Neural progenitor cell (in vitro differentiated cells): ENCODE measurements around the gene MTMR11. TPM values are rescaled to one million over a fixed set of nuclear protein-coding genes. Genes with fewer than 3 reads are reported as not detected.
A peak's percentile ranks its signal among the peaks of the same experiment; 100 is the strongest.

Experiments
- DNase-seq: peaks from one replicate; pipeline ENCODE4 v3.0.0-alpha.2; 2016; ENCODE audit warnings: low spot score
- H2AFZ ChIP-seq: fragments of 200-600 bp; sonication (generic); replicated peaks from 2 replicates; pipeline ENCODE4 v1.6.1; 2016; ENCODE audit warnings: antibody characterized with exemption
- H3F3A ChIP-seq: fragments of 200-600 bp; sonication (generic); 2 replicates; pipeline ENCODE4 v1.6.1; 2016; ENCODE audit warnings: antibody characterized with exemption, low read depth
- H3K27ac ChIP-seq: fragments of 200-600 bp; sonication (generic); 2 replicates; pipeline ENCODE4 v1.5.1; 2016; ENCODE audit warnings: mild to moderate bottlenecking
- H3K27me3 ChIP-seq: fragments of 200-600 bp; sonication (generic); 2 replicates; pipeline ENCODE4 v1.6.1; 2016; ENCODE audit warnings: mild to moderate bottlenecking, moderate library complexity
- H3K36me3 ChIP-seq: fragments of 200-600 bp; sonication (generic); 2 replicates; pipeline ENCODE4 v1.5.1; 2016
- H3K4me1 ChIP-seq: fragments of 200-600 bp; sonication (generic); 2 replicates; pipeline ENCODE4 v1.6.1; 2016; ENCODE audit warnings: mixed run types
- H3K4me2 ChIP-seq: fragments of 200-600 bp; sonication (generic); 2 replicates; pipeline ENCODE4 v1.6.1; 2016
- H3K4me3 ChIP-seq: fragments of 200-600 bp; sonication (generic); 2 replicates; pipeline ENCODE4 v1.5.1; 2016
- H3K79me2 ChIP-seq: fragments of 200-600 bp; sonication (generic); 2 replicates; pipeline ENCODE4 v1.6.1; 2016; ENCODE audit warnings: low read depth
- H3K9ac ChIP-seq: fragments of 200-600 bp; sonication (generic); 2 replicates; pipeline ENCODE4 v1.6.1; 2016
- H3K9me3 ChIP-seq: fragments of 200-600 bp; sonication (generic); 2 replicates; pipeline ENCODE4 v1.5.1; 2016; ENCODE audit warnings: low read depth
- H4K20me1 ChIP-seq: fragments of 200-600 bp; sonication (generic); 2 replicates; pipeline ENCODE4 v1.6.1; 2016; ENCODE audit warnings: low read depth
- H3K27ac Mint-ChIP-seq: 3 replicates; pipeline ENCODE4 v1.8.0; 2021; ENCODE audit warnings: mixed read lengths
- H3K27me3 Mint-ChIP-seq: 2 replicates; pipeline ENCODE4 v1.8.0; 2022; ENCODE audit warnings: low read depth, mild to moderate bottlenecking, inconsistent platforms, moderate library complexity, mixed read lengths; ENCODE audit not compliant: insufficient read depth
- H3K36me3 Mint-ChIP-seq: 3 replicates; pipeline ENCODE4 v1.8.0; 2021; ENCODE audit warnings: mixed read lengths
- H3K4me1 Mint-ChIP-seq: 3 replicates; pipeline ENCODE4 v1.8.0; 2021; ENCODE audit warnings: mixed read lengths
- H3K4me3 Mint-ChIP-seq: 3 replicates; pipeline ENCODE4 v1.8.0; 2021; ENCODE audit warnings: mild to moderate bottlenecking, moderate library complexity, mixed read lengths
- H3K9me3 Mint-ChIP-seq: 3 replicates; pipeline ENCODE4 v1.8.0; 2020; ENCODE audit warnings: mixed read lengths
- EZH2 ChIP-seq: fragments of 200-600 bp; sonication (generic); IDR thresholded peaks from 2 replicates; pipeline ENCODE4 v1.6.1; 2017; ENCODE audit warnings: antibody characterized with exemption, mild to moderate bottlenecking, moderate library complexity
- EZH2phosphoT487 ChIP-seq: fragments of 200-600 bp; sonication (generic); IDR thresholded peaks from 2 replicates; pipeline ENCODE4 v1.6.1; 2017; ENCODE audit warnings: antibody characterized with exemption
- total RNA-seq: library from RNA; depleted of rRNA; stranded (reverse); fragments of >200 nt; gene quantifications from 2 replicates; pipeline ENCODE4 v1.2.3, GENCODE V29; 2015; ENCODE audit warnings: low replicate concordance
- TF ChIP-seq, protein P1 (sequence below): fragments of 200-600 bp; sonication (generic); IDR thresholded peaks from 2 replicates; pipeline ENCODE4 v1.5.1; 2017; ENCODE audit warnings: antibody characterized with exemption, mild to moderate bottlenecking

Gene MTMR11
- total RNA-seq, 1 donor from 2014 or later = 11.3 TPM

- H3K4me1 ChIP-seq = no peaks in the 10 kb centered on the region
- Mint-ChIP-seq H3K27me3 (no peaks in the 10 kb centered on the region), H3K4me3 (no peak overlapping the region), H3K27ac (no peak overlapping the region), H3K4me1 (peaks cover 2% of the 10 kb centered on the region), H3K36me3 (peaks cover 37% of the 10 kb centered on the region), H3K9me3 (peaks cover 11% of the 10 kb centered on the region)
- H4K20me1 ChIP-seq = no peaks in the 10 kb centered on the region
- no peak overlapping the region for H3K4me3 ChIP-seq
- H3F3A ChIP-seq = peaks cover 3% of the 10 kb centered on the region
- no peaks in the 10 kb centered on the region for H3K9me3 ChIP-seq
- no peaks in the 10 kb centered on the region for H3K27me3 ChIP-seq
- no peak overlapping the region for H3K9ac ChIP-seq
- no peaks in the 10 kb centered on the region for H3K79me2 ChIP-seq
- H3K4me2 ChIP-seq = no peak overlapping the region
- H3K36me3 ChIP-seq = no peaks in the 10 kb centered on the region
- TF ChIP-seq EZH2phosphoT487 (no peak), EZH2 (no peak)
- TF ChIP-seq, protein P1, sequence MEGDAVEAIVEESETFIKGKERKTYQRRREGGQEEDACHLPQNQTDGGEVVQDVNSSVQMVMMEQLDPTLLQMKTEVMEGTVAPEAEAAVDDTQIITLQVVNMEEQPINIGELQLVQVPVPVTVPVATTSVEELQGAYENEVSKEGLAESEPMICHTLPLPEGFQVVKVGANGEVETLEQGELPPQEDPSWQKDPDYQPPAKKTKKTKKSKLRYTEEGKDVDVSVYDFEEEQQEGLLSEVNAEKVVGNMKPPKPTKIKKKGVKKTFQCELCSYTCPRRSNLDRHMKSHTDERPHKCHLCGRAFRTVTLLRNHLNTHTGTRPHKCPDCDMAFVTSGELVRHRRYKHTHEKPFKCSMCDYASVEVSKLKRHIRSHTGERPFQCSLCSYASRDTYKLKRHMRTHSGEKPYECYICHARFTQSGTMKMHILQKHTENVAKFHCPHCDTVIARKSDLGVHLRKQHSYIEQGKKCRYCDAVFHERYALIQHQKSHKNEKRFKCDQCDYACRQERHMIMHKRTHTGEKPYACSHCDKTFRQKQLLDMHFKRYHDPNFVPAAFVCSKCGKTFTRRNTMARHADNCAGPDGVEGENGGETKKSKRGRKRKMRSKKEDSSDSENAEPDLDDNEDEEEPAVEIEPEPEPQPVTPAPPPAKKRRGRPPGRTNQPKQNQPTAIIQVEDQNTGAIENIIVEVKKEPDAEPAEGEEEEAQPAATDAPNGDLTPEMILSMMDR = no peak
- H2AFZ ChIP-seq = no peak overlapping the region
- no peak for DNase-seq
- H3K27ac ChIP-seq = no peak overlapping the region
Measured at GRCh38 chr1:149949911-149950310, 13.2 kb upstream of the MTMR11 start.

DNA sequence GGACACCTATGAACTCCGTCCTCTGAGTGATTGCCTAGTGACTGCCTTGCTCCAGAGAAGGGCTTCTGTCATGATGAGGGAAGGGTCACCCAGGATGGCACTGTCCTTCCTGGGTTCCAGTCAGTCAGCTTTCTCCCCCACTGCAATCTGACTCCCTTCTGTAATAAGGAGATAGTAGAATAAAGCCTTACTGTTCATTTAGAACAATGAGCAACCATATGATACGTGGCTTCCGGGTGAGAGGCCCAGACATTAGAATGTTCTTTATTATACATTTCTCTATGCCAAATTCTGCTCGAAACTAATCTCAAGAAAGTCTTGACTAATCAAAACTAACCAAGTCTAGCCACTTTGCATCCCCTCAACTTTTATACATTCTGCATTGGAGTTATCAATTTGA, 8.5 kb upstream of the MTMR11 start:
- H3K27me3 ChIP-seq = no peaks in the 10 kb centered on the region
- H3K27ac ChIP-seq = no peak overlapping the region
- no peak overlapping the region for H3K4me2 ChIP-seq
- Mint-ChIP-seq H3K27me3 (peaks cover 3% of the 10 kb centered on the region), H3K4me1 (peaks cover 10% of the 10 kb centered on the region), H3K36me3 (peaks cover 25% of the 10 kb centered on the region), H3K27ac (no peak overlapping the region), H3K4me3 (no peak overlapping the region), H3K9me3 (no peaks in the 10 kb centered on the region)
- no peak for DNase-seq
- H3K9me3 ChIP-seq = no peaks in the 10 kb centered on the region
- H3K36me3 ChIP-seq = no peaks in the 10 kb centered on the region
- no peak overlapping the region for H3K9ac ChIP-seq
- H4K20me1 ChIP-seq = no peaks in the 10 kb centered on the region
- H3K4me3 ChIP-seq = no peak overlapping the region
- H2AFZ ChIP-seq = no peak overlapping the region
- TF ChIP-seq EZH2phosphoT487 (no peak), EZH2 (no peak)
- TF ChIP-seq, protein P1 = no peak
- H3K79me2 ChIP-seq = no peaks in the 10 kb centered on the region
- peaks cover 14% of the 10 kb centered on the region for H3F3A ChIP-seq
- H3K4me1 ChIP-seq = peaks cover 4% of the 10 kb centered on the region

- Histone ChIP-seq H3K27me3 (no peaks in the 10 kb centered on the region), H3K27ac (peak overlapping the region; percentile 66), H3K9ac (no peak overlapping the region), H3K4me3 (no peak overlapping the region), H3K4me2 (no peak overlapping the region), H4K20me1 (no peaks in the 10 kb centered on the region), H3K9me3 (no peaks in the 10 kb centered on the region), H3F3A (peaks cover 10% of the 10 kb centered on the region), H3K36me3 (no peaks in the 10 kb centered on the region), H3K79me2 (no peaks in the 10 kb centered on the region), H3K4me1 (peaks cover 9% of the 10 kb centered on the region), H2AFZ (no peak overlapping the region)
- TF ChIP-seq, protein P1 = no peak
- TF ChIP-seq EZH2 = no peak
- TF ChIP-seq EZH2phosphoT487 = no peak
- H3K27ac Mint-ChIP-seq = no peak overlapping the region
- peaks cover 18% of the 10 kb centered on the region for H3K36me3 Mint-ChIP-seq
- H3K27me3 Mint-ChIP-seq = peaks cover 4% of the 10 kb centered on the region
- peaks cover 24% of the 10 kb centered on the region for H3K4me1 Mint-ChIP-seq
- no peak overlapping the region for H3K4me3 Mint-ChIP-seq
- no peaks in the 10 kb centered on the region for H3K9me3 Mint-ChIP-seq
- no peak for DNase-seq
Measured at GRCh38 chr1:149942885-149943284, 6.2 kb upstream of the MTMR11 start.
